HG03159 (cell line): ENCODE results near the gene TXN2.
"Not testable (repeated sequence)": the region's sequence is repeated elsewhere in the genome, so short reads cannot be mapped to it uniquely, and the experiment has no call there.

Experiments
- ATAC-seq: cut with Tn5 transposase; IDR thresholded peaks from one replicate; pipeline ENCODE4 v1.9.1; 2021; ENCODE audit warnings: mild to moderate bottlenecking, moderate library complexity; ENCODE audit not compliant: unreplicated experiment

The TXN2 gene

DNA sequence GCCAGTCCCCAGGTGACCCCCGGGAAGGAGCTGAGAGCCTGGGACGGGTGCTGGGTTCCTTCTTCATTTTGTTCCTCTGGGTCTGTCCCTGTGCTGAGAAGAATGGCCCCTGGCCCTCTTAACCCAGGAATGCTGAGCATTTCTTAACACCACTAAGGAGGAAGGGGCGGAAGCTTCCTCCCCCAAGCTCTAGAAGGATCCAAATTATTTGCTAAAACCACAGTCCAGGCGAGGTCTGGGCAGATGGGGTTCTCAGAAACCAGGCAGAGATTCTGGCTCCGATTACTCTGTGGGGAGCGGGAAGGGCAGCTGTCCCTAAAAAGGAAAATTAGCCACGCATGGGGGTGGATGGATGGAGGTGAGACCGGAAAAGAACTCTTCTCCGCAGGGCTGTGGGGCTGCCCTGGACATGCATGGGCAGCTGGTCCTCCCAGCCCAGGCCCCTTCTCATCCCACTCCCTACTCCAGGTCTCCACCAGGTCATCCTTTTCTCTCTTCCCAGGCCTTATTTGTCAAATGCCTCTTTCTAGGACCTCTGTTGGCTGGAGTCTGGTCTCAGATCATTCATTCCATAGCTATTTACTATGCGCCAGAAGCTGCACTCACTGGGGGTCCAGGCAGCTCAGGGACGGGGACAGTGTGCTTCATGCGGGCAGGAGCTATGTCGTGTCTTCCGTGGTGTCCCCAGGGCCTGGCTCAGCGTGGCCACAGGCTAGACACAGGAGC lies 48.7 kb downstream of the TXN2 start:
- ATAC-seq = no peak

DNA sequence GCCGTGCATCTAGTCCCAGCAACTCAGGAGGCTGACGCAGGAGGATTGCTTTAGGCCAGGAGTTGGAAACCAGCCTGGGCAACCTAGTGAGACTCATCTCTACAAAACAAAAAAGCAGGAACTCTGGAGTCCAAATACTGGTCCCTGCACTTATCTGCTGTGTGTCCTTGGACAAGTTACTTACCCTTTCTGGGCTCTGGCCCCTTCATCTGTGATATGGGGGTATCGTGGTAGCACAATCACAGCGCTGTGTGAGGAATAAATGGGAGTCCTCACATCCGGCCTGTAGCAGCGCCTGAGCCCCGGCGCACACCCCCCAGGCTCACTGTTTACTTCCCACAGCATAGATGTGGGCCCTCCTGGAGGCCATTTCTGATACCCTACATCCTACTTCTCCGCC lies 49.5 kb downstream of the TXN2 start:
- ATAC-seq = no peak

DNA sequence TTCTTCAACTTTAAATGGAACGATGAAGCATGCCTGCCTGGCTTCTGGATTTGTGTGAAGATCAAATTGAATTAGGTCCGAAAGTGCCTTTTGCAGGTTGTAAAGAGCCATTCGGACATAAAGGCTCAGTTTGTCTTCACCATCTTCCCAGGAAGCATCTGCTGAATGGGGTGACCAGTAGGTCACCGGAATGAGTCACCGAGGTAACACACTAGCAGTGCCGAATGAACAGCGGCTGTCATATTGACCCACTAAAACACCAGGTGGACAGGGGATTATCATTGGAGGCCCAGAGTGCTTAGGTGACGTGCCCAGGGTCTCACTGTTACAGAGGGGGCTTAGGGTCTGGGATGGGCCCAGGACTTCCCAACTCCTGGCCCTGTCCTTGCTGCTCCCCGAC lies 50.6 kb downstream of the TXN2 start:
- no peak for ATAC-seq

DNA sequence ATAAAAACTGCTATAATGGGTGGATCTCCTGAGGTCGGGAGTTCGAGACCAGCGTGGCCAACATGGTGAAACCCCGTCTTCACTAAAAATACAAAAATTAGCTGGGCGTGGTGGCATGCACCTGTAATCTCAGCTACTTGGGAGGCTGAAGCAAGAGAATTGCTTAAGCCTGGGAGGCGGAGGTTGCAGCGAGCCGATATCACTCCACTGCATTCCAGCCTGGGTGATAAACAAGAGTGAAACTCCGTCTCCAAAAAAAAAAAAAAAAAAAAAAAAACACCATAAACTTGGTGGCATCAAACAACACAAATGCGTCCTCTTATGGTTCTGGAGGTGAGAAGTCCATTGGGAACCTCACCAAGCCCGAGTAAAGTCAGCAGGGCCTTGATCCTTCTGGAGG lies 53.5 kb downstream of the TXN2 start:
- ATAC-seq = not testable (repeated sequence)

DNA sequence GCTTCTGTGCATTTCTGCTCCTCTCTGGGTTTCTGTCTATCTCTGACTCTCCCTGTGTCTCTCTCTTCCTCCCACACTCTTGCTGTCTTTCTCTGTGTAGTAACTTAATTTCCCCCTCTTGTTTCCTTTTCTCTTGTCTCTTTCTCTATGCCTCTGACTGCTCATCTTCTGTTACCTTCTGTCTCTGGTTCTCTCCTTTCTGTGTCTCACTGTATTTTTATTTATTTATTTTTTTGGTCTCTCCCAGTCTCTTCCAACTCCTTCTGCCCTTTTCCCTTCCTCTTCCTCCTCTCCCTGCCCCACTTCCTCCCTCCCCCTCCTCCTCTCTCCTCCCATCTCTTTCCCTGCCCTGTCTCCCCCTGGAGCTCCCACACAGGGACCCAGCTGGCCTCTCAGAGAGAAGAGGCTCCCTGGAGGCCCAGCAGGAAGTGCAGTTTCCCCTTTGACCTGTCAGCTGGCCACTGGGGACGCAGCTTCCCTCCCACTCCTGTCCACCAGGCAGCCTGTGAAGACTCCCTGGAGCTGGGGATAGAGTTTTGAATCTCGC lies 55.4 kb downstream of the TXN2 start:
- no peak for ATAC-seq

DNA sequence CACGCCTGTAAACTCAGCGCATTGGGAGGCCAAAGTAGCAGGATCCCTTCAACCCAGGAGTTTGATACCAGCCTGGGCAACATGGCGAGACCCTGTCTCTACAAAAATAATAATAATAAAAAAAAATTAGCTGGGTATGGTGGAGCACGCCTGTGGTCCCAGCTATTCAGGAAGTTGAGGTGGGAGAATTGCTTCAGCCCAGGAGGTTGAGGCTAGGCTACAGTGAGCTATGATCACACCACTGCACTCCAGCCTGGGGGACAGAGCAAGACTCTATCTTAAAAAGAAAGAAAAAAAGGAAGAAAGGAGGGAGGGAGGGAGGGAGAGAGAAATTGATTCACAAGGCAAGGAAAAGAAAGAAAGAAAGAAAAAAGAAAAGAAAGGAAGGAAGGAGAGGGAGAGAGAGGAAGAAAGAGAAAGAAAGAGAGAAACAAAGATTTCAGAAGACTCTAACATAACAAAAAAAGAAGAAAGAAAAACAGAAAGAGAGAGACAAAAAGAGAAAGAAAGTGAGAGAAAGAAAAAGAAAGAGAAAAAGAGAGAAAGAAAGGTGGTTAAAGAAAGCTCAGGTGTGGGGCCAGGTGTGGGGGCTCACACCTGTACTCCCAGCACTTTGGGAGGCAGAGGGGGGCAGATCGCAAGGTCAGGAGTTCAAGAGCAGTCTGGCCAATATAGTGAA lies 56.4 kb downstream of the TXN2 start:
- ATAC-seq = no peak

DNA sequence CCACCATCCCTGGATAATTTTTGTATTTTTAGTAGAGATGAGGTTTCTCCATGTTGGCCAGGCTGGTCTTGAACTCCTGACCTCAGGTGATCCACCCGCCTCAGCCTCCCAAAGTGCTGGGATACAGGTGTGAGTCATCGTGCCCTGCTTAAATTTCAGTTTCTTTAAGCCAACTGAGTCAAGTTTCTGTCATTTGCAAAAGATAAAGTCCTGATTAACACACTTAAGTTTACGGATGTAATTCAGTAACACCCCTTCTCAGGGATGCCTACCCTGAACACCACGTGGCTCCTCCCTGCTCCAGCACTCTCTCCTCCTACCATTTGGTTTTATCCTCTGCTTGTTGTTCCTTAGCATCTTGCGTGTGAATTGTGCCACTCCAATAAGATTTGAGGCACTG lies 57.0 kb downstream of the TXN2 start:
- not testable (repeated sequence) for ATAC-seq

DNA sequence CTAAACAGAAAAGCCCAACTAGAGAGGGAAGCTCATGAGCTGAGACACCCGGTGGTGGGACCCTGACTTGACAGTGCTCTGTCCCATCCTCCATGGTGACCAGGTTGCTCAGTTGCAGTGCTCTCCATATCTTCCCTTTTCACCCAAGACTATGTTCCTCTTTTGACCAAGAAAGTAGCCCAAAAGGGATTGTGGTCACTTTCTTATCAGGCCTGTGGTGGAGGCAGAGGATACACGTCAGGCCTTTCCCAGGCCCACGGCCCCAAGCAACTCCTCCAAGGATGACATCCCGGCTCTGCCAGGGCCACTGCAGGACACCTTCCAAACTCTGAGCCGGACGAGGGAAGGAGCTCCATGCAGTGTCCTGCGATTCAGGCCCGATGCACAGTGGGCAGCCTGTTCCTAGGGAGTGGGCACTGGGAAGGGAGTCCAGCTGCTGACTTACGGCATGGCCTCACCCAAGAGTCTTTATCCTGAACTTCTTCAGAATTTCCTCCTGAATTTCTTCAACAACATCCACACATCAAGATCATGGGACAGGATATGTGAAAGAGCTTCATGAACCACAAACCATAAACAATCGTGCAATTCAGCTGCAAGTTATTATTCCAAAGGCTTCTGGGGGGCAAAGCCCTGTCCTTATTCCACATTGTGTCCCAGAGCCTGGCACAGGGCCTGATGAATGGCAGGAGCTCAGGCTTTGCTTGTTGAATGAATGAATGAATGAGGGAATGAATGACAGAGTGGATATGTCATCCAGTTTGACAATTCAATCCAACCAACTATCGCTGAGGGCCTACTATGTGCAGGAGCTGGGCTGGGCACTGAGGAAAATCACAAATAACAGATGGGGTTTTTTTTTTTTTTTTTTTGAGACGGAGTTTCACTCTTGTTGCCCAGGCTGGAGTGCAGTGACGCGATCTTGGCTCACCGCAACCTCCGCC lies 57.7 kb downstream of the TXN2 start:
- no peak for ATAC-seq

DNA sequence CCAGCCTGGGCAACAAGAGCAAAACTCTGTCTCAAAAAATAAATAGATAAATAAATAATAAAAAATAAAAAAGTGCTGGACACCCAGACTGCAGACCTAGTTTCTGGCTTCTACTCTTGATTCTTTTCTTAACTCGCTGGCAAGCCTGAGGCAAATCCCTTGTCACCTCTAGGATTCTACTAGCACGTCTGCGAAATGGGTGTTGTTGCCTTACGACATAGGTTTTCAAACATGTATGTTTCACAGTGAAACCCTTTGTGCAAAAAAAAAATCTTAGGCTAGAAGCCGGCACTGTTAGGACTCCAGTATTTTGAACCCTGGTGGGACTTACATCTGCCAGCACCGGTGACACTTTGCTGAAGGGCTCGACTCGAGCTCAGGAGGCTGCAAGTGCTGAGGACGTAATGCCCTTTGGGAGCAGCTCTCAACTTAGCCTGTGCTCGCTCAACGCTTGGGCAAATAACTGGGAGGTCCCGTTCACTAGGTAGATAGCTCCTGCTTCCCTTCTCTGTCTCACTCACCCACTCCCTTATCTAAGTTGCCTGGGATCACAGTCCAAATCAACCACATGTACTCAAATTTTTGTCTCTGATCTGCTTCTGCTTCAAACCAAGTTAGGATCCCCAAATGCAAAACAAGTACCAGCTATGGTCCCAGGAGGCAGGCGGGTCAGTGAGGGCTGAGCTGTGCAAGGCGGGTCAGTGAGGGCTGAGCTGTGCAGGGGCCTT lies 59.0 kb downstream of the TXN2 start:
- ATAC-seq = no peak

DNA sequence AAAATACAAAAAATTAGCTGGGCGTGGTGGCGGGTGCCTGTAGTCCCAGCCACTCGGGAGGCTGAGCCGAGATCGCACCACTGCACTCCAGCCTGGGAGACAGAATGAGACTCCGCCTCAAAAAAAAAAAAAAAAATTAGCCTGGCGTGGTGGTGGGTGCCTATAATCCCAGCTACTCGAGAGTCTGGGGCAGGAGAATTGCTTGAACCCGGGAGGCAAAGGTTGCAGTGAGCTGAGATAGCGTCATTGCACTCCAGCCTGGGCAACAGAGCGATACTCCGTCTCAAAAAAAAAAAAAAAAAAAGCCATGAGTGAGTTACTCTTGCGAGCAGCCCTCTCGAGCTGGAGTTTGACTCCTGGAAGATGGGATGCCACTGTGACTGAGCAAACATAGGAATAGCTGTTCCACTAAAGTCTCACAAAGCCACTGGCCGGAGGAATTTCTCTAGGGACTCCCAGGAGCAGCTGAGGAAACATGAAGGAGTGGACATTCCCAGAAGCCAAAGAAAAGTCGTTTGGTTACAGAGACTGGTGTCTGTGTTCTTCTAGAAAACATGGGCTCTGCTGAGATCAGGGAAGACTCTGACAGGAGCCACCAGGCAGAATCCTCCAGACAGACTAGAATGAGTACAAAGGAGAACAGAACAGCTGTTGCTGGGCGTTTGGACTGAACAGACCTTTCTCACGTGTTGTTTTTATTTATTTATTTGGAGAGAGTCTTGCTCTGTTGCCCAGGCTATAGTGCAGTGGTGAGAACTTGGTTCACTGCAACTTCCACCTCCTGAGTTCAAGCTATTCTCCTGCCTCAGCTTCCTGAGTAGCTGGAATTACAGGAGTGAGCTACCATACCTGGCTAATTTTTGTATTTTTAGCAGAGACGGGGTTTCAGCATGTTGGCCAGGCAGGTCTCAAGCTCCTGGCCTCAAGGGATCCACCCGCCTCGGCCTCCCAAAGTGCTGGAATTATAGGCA lies 61.2 kb downstream of the TXN2 start:
- no peak for ATAC-seq

DNA sequence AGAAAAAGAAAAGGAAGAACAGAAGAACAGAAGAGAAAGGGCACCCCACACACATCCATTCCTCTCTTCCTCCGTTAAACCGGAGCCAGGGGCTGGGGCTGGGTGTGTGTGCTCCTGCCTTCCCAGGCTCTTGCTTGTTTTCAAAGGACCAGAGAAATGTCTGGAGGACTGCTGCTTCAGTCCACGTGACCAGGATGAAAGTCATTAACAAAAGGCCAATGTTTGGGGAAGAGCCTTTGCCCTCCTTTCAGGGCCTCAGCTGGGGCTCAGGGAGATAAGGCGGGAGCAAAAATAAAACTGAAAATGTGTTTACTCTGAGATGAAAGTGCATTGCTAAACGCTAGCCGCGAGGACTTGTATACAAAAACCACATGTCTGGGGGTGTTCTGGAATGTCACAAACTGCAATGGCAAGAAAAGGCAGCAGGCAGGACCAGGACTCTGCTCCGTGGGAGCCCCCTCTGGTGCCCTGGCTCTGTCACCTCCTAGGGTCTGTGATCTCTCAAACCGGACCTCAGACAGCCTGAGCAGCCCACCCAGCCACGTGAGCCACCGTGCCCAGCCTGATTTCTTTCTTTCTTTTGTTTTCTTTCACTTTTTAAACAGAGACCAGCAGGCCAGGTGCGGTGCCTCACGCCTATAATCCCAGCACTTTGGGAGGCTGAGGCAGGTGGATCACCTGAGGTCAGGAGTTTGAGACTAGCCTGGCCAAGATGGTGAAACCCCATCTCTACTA lies 62.1 kb downstream of the TXN2 start:
- ATAC-seq = no peak

DNA sequence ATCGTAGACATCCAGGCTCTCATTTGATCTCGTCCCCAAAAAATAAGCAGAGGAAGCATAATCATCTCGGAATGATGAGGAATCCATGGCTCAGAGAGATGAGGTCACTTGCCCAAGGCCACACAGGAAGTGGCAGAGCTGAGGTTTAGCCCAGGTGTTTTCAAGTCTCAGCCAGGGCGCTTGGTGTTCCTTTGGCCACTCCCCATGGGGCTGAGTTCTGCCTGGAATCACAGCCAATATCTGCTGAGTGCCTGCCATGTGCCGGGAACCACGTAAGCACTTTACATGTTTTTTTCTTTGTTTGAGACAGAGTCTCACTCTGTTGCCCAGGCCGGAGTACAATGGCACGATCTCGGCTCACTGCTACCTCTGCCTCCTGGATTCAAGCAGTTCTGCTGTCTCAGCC lies 64.2 kb downstream of the TXN2 start:
- no peak for ATAC-seq
